Dendritic cell treated with granulocyte-macrophage colony-stimulating factor and Interleukin-4, amounts not matched to agents 40 ng/mL and 50 ng/mL, for 4 days (primary cell): Measurements from ENCODE around the gene FGFR3.

Source experiments
- H3K27ac Mint-ChIP-seq: one replicate; pipeline ENCODE4 v1.8.0; 2022; ENCODE audit warnings: mild to moderate bottlenecking, mixed read lengths
- H3K27me3 Mint-ChIP-seq: one replicate; pipeline ENCODE4 v1.8.0; 2022; ENCODE audit warnings: mild to moderate bottlenecking, mixed read lengths
- H3K36me3 Mint-ChIP-seq: one replicate; pipeline ENCODE4 v1.8.0; 2022; ENCODE audit warnings: low read depth, mixed read lengths
- H3K4me1 Mint-ChIP-seq: one replicate; pipeline ENCODE4 v1.8.0; 2022; ENCODE audit warnings: low read depth, mixed read lengths
- H3K4me3 Mint-ChIP-seq: one replicate; pipeline ENCODE4 v1.8.0; 2022; ENCODE audit warnings: mild to moderate bottlenecking, moderate library complexity, mixed read lengths
- H3K9me3 Mint-ChIP-seq: one replicate; pipeline ENCODE4 v1.8.0; 2022; ENCODE audit warnings: mixed read lengths
- intact Hi-C: fragments of 100-400 bp; cut with micrococcal nuclease; formaldehyde crosslinking; loops from one replicate; pipeline ENCODE4 v1.15.0; 2022

The FGFR3 gene

DNA sequence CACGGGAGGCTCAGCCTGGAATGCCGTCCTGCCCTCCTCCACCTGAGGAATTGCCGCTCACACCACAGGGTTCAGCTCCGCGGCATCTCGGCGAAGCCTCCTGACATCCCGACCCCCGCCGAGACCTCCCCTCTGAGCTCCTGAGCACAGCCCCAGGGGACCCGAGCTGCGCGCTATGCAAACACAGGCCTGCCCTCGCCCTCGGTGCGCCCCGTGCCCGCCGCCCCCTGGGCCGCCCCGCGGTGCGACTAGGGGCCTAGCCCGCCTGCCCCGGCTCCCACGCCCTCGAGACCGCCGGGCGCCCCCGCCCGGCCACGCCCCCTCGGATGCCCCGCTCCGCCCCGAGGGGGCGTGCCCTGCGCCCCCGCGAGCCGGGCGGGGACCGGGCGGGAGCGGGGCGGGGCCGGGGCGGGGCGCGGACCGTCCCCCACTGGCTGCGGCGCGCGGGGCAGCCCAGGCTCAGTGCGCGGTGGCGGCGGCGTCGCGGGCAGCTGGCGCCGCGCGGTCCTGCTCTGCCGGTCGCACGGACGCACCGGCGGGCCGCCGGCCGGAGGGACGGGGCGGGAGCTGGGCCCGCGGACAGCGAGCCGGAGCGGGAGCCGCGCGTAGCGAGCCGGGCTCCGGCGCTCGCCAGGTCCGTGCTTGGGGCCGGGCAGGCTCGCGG lies at the start of gene FGFR3:
Gene FGFR3, plus strand, starts transcription at position 462 of the 664 bp plus-strand sequence. CDS start 642 bp downstream, outside the sequence.
- Mint-ChIP-seq H3K9me3 (no peaks in the 10 kb centered on the region), H3K27me3 (peaks cover 65% of the 10 kb centered on the region), H3K4me3 (peak within 1 kb of the TSS; percentile 30), H3K36me3 (no peaks in the 10 kb centered on the region), H3K27ac (no peak within 1 kb of the TSS), H3K4me1 (no peaks in the 10 kb centered on the region)
- intact Hi-C loops, result no loop called here

DNA sequence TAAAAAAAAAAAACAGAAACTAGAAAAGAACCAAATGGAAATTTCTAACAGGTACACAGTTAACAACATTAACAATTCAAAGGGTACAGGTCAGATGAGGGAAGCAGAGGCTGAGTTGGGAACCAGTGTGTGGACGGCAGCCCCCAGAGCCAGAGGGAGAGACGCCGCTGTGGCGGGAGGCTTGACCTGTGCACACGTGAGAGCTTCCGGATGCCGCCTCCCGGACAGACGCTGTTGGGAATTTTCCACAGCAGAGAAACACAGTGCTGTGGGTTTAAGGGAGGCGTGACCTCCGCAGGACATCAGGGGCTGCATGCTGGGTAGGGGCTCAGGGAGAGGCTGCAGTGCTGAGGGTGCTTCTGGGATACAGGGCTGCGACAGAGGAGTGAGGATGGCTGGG lies 49.5 kb upstream of the FGFR3 start:
- Mint-ChIP-seq H3K27ac (no peak overlapping the region), H3K4me3 (no peak overlapping the region), H3K36me3 (peaks cover 73% of the 10 kb centered on the region), H3K27me3 (peaks cover 13% of the 10 kb centered on the region), H3K9me3 (peaks cover 7% of the 10 kb centered on the region), H3K4me1 (peaks cover 21% of the 10 kb centered on the region)
- intact Hi-C loops, result no loop called here

GRCh38 chr4:1743975-1744374 lies 49.1 kb upstream of the FGFR3 start:
- Mint-ChIP-seq H3K27me3 (peaks cover 14% of the 10 kb centered on the region), H3K36me3 (peaks cover 69% of the 10 kb centered on the region), H3K27ac (no peak overlapping the region), H3K4me1 (peaks cover 22% of the 10 kb centered on the region), H3K9me3 (peaks cover 3% of the 10 kb centered on the region), H3K4me3 (no peak overlapping the region)
- intact Hi-C loops, result no loop called here

DNA sequence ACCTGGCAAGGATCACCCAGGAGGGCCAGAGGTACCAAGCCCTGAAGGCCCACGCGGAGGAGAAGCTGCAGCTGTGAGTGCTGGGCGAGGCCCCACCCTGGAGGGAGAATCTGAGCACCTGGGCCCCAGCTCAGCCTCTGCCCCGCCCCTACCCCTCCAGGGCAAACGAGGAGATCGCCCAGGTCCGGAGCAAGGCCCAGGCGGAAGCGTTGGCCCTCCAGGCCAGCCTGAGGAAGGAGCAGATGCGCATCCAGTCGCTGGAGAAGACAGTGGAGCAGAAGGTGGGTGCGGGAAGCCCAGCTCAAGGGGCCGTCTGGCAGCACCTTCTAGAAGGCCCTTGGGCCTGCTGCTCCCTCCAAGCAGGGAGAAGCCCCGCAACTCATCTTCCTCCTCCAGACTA lies 48.5 kb upstream of the FGFR3 start:
- intact Hi-C loops, result no loop called here
- Mint-ChIP-seq H3K27me3 (peaks cover 14% of the 10 kb centered on the region), H3K9me3 (no peaks in the 10 kb centered on the region), H3K4me3 (no peak overlapping the region), H3K27ac (no peak overlapping the region), H3K36me3 (peaks cover 63% of the 10 kb centered on the region), H3K4me1 (peaks cover 22% of the 10 kb centered on the region)

- no peak overlapping the region for H3K27ac Mint-ChIP-seq
- H3K4me3 Mint-ChIP-seq, result no peak overlapping the region
Measured at GRCh38 chr4:1745165-1745564, 47.9 kb upstream of the FGFR3 start.

GRCh38 chr4:1745697-1746096 lies 47.4 kb upstream of the FGFR3 start:
- Mint-ChIP-seq H3K27me3 (peaks cover 16% of the 10 kb centered on the region), H3K9me3 (no peaks in the 10 kb centered on the region), H3K36me3 (peaks cover 51% of the 10 kb centered on the region), H3K4me1 (peaks cover 11% of the 10 kb centered on the region), H3K27ac (no peak overlapping the region), H3K4me3 (no peak overlapping the region)
- intact Hi-C loops, result loop anchor here (1.0 to 5.0 kb wide), 2 partner anchors 65 to 152 kb away; no protein-coding TSS in a partner anchor

More at GRCh38 chr4:1745165-1745564, 47.9 kb upstream of the FGFR3 start:
- Mint-ChIP-seq H3K9me3 (no peaks in the 10 kb centered on the region), H3K36me3 (peaks cover 57% of the 10 kb centered on the region), H3K27me3 (peaks cover 14% of the 10 kb centered on the region), H3K4me1 (peaks cover 17% of the 10 kb centered on the region)
- intact Hi-C loops, result loop anchor here (5.0 kb wide), 1 partner anchor 152 kb away; no protein-coding TSS in a partner anchor

DNA sequence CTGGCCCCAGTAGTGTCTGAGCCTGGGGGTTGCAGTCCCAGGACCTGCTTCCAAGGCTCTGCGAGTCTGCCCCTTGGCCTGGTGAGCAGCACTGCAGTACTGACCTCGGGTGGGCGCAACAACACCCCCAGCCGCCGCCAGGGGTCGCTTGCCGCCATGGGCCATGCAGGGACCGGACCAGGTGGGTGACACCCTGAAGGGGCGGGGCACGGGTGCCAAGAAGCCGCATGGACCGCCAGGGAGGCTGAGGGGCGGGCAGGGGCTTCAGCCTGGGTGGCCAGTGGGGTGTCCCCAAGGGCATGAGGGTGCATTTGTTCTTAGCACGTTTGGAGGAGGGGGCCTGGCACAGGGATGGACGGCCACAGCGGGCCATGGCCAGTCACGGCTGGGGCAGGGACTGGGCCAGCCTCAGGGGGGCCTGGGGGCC lies 46.8 kb upstream of the FGFR3 start:
- Mint-ChIP-seq H3K4me3 (no peak overlapping the region), H3K27me3 (peaks cover 16% of the 10 kb centered on the region), H3K36me3 (peaks cover 46% of the 10 kb centered on the region), H3K27ac (no peak overlapping the region), H3K9me3 (no peaks in the 10 kb centered on the region), H3K4me1 (peaks cover 6% of the 10 kb centered on the region)
- intact Hi-C loops, result loop anchor here (1.0 to 5.0 kb wide), 2 partner anchors 64 to 151 kb away; no protein-coding TSS in a partner anchor

DNA sequence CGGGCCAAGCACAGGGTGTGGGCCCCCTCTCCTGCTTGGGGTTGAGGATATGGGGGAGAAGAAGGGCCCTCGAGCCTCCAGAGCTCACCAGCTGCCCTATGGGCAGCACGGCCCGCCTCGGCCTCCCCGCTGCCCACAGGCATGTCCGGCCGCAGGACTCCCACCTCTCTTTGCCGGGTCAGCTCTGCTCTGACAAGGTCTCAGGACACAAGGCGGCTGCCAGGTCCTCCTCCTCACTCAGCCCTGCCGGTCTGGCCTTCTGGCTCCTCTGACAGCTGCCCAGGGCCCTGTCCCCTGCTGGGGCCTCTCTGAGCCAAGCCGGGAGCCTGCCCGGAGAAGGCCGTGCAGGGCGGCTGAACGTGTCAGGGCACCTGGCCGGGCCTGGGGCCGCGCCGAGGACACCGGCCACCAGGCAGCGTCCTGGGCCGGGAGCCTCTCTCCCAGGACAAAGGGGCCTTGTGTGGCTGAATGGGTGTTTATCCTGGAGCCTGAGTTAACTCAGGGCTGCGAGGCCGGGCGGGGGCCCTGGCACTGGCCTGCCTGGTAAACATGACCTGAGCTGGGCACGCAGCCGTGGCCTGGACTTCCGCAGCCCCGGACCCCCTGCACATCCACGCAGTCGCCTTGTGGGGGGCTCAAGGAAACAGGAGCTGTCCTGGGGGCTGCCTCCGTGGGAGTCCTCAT lies 46.0 kb upstream of the FGFR3 start:
- H3K36me3 Mint-ChIP-seq, result peaks cover 38% of the 10 kb centered on the region
- intact Hi-C loops, result loop anchor here (1.0 to 5.0 kb wide), 2 partner anchors 63 to 150 kb away; no protein-coding TSS in a partner anchor
- H3K9me3 Mint-ChIP-seq, result no peaks in the 10 kb centered on the region
- H3K4me3 Mint-ChIP-seq, result no peak overlapping the region
- H3K27ac Mint-ChIP-seq, result no peak overlapping the region
- peaks cover 10% of the 10 kb centered on the region for H3K4me1 Mint-ChIP-seq
- peaks cover 16% of the 10 kb centered on the region for H3K27me3 Mint-ChIP-seq

DNA sequence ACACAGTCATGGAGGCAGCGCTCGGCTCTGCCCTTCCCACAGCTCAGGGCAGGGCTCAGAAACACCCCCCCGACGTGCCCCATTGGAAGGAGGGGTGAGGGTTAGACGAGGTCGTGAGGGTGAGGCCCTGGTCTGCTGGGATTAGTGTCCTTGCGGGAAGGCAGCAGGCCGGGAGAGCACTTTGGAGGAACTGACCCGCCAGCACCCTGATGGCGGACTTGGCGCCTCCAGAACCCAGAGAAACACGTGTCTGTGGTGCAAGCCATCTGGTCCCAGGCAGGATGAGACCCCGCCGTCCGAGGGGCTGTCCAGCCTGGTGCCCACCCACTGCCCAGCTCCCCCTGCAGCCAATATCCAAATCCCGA lies 45.5 kb upstream of the FGFR3 start:
- H3K27me3 Mint-ChIP-seq, result peaks cover 16% of the 10 kb centered on the region
- H3K27ac Mint-ChIP-seq, result no peak overlapping the region
- peaks cover 32% of the 10 kb centered on the region for H3K36me3 Mint-ChIP-seq
- no peaks in the 10 kb centered on the region for H3K9me3 Mint-ChIP-seq
- peaks cover 15% of the 10 kb centered on the region for H3K4me1 Mint-ChIP-seq
- intact Hi-C loops, result loop anchor here (5.0 kb wide), 1 partner anchor 150 kb away; no protein-coding TSS in a partner anchor
- no peak overlapping the region for H3K4me3 Mint-ChIP-seq

GRCh38 chr4:1748465-1748995 lies 44.6 kb upstream of the FGFR3 start:
- H3K9me3 Mint-ChIP-seq, result no peaks in the 10 kb centered on the region
- intact Hi-C loops, result loop anchor here (5.0 kb wide), 1 partner anchor 149 kb away; no protein-coding TSS in a partner anchor
- peaks cover 16% of the 10 kb centered on the region for H3K27me3 Mint-ChIP-seq
- peaks cover 24% of the 10 kb centered on the region for H3K4me1 Mint-ChIP-seq
- no peak overlapping the region for H3K27ac Mint-ChIP-seq
- H3K36me3 Mint-ChIP-seq, result peaks cover 23% of the 10 kb centered on the region
- H3K4me3 Mint-ChIP-seq, result no peak overlapping the region

- Mint-ChIP-seq H3K36me3 (peaks cover 15% of the 10 kb centered on the region), H3K4me3 (no peak overlapping the region), H3K27ac (no peak overlapping the region), H3K4me1 (peaks cover 33% of the 10 kb centered on the region), H3K27me3 (peaks cover 16% of the 10 kb centered on the region), H3K9me3 (no peaks in the 10 kb centered on the region)
- intact Hi-C loops, result loop anchor here (5.0 kb wide), 1 partner anchor 148 kb away; no protein-coding TSS in a partner anchor
Measured at GRCh38 chr4:1749370-1749769, 43.7 kb upstream of the FGFR3 start.

- H3K4me1 Mint-ChIP-seq, result peaks cover 33% of the 10 kb centered on the region
- H3K36me3 Mint-ChIP-seq, result peaks cover 10% of the 10 kb centered on the region
- intact Hi-C loops, result loop anchor here (5.0 kb wide), 1 partner anchor 147 kb away; no protein-coding TSS in a partner anchor
- H3K27ac Mint-ChIP-seq, result no peak overlapping the region
- peaks cover 17% of the 10 kb centered on the region for H3K27me3 Mint-ChIP-seq
- H3K9me3 Mint-ChIP-seq, result no peaks in the 10 kb centered on the region
- no peak overlapping the region for H3K4me3 Mint-ChIP-seq
Measured at GRCh38 chr4:1749826-1750225, 43.3 kb upstream of the FGFR3 start.

GRCh38 chr4:1750381-1751154 lies 42.5 kb upstream of the FGFR3 start:
- H3K4me3 Mint-ChIP-seq, result no peak overlapping the region
- H3K36me3 Mint-ChIP-seq, result peaks cover 3% of the 10 kb centered on the region
- H3K27me3 Mint-ChIP-seq, result peaks cover 19% of the 10 kb centered on the region
- peaks cover 33% of the 10 kb centered on the region for H3K4me1 Mint-ChIP-seq
- intact Hi-C loops, result no loop called here
- H3K9me3 Mint-ChIP-seq, result no peaks in the 10 kb centered on the region
- H3K27ac Mint-ChIP-seq, result no peak overlapping the region
